Gastrocnemius medialis (tissue), 4 donors: ENCODE results near the gene RNF167.

ENCODE experiments used
- CTCF ChIP-seq, 5 experiments: fragments of 450-650 bp in 3 of 5; fragments of 200-600 bp in 2 of 5; sonication (generic) in 2 of 5; IDR thresholded peaks in 4 of 5; conservative IDR thresholded peaks in 1 of 5; 1 replicate in 4 of 5; 2 replicates in 1 of 5; pipeline ENCODE4 v1.5.1; 2016 to 2019; ENCODE audit warnings: antibody characterized with exemption in 5 of 5, mild to moderate bottlenecking in 3 of 5, moderate library complexity in 3 of 5
- POLR2A ChIP-seq, 2 donors: fragments of 450-650 bp; IDR thresholded peaks; one replicate each; pipeline ENCODE4 v1.6.1; 2017; ENCODE audit warnings: antibody characterized with exemption in 2 of 2, mild to moderate bottlenecking in 2 of 2, moderate library complexity in 2 of 2

GRCh38 chr17:4919511-4920047 is 20.5 kb upstream of the RNF167 start:
- TF ChIP-seq CTCF (IDR thresholded peaks at IDR 0.05 in 4 of 5, conservative IDR thresholded peaks at IDR 0.05 in 1 of 5) (no peak), POLR2A (IDR thresholded peaks at IDR 0.05) (no peak)
